ENCODE measurements around the gene TTC21B.

The TTC21B gene

GRCh38 chr2:165827921-165828276 lies 125.7 kb downstream of the TTC21B start:
- DNase-seq: no peak

DNA sequence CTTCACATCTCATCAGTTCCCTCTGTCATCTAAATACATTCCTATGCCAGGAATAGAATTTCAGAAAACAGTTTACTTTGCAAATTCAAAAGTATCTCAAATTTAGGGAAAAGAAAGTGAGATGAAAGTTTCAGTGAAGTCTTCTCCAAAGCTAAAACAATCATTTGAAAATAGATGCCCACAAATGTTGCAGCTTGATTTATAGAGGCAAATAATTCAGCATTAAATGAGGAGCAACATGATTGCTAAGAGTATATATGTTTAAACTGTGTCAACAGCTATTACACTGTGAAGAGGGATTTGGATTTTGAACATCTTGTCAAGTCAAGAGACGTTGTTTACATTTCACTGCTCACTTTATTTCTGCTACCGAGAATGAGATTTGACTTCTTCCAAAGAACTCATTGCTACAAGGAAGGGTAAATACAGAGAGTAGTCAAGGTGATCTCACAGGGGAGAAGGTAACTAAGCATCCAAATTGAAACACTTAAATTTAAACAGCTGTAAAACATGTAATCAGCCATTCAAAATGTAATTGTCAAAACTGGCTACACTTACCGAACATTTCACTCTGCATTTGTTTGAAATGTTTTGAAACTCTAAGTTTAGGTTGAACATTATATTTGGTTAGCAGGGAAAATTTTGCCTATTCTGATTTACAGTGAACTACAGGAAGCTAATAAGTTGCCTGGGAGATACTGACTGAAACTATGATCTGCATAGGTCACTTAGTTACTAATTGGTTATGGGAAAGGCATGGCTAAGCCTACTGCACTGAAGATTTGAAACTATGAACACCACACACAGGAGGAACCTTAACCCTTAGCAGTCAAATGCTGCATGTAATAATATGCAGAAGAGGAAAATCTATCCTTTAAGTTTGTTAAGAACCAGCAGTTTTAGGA lies 126.3 kb downstream of the TTC21B start:
- DNase-seq: no peak

DNA sequence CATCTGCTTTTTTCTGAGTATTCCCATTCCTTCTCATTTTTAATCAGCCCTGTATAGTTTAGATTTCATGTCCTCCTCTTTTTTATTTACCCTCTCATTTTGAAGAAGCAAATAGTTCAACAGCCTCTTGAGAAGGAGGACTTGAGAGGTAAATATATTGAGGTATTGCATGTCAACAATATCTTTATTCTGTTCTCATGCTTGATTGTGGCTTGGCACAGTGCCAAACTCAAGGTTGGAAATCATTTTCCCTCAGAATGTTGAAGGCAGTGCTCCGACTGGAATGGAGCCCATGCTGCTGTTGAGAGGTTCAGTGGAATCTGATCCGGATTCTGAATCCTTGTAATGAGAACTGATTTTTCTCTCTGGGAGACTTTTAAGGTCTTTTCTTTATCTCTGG lies 128.5 kb downstream of the TTC21B start:
- no peak for DNase-seq

All from GF-D8 (cell line).